CD4-positive, alpha-beta T cell (primary cell): Measurements from ENCODE around the gene DOLK. TPM values are rescaled to one million over a fixed set of nuclear protein-coding genes. Genes with fewer than 3 reads are reported as not detected.

Source experiments
- ATAC-seq: fragments of 200-7000 bp; cut with Tn5 transposase; one replicate; pipeline ENCODE4 v1.10.0; 2022; ENCODE audit warnings: mild to moderate bottlenecking; ENCODE audit not compliant: poor library complexity
- CTCF ChIA-PET: fragments of 350-600 bp; sonication (Branson Sonifier 250); formaldehyde crosslinking; loops from one replicate; lab custom pipeline; 2021; ENCODE audit warnings: antibody characterized with exemption, inconsistent platforms; lab: Charles Lee
- POLR2A ChIA-PET: fragments of 350-600 bp; sonication (Branson Sonifier 250); formaldehyde crosslinking; loops from one replicate; lab custom pipeline; 2021; ENCODE audit warnings: antibody characterized with exemption, inconsistent platforms; lab: Charles Lee
- DNase-seq, 14 experiments: peaks; one replicate each; pipeline ENCODE4 v3.0.0-alpha.2; 2013 to 2020; ENCODE audit warnings: mixed read lengths in 2 of 14
- H3K27ac ChIP-seq, 2 donors: one replicate each; pipeline versions ENCODE4 v1.5.1 to v1.7.0; 2013; ENCODE audit warnings: low read length in 2 of 2, low read depth in 1 of 2, mild to moderate bottlenecking in 1 of 2
- H3K27me3 ChIP-seq, 2 experiments: 1 replicate in 1 of 2; 2 replicates in 1 of 2; pipeline versions ENCODE4 v1.6.1 to v1.7.0; 2013; ENCODE audit warnings: low read length in 2 of 2, control low read depth in 1 of 2, mild to moderate bottlenecking in 1 of 2, moderate library complexity in 1 of 2; ENCODE audit not compliant: insufficient read depth in 2 of 2, control insufficient read depth in 1 of 2
- H3K36me3 ChIP-seq: one replicate; pipeline ENCODE4 v1.6.1; 2013; ENCODE audit warnings: low read length, control low read depth; ENCODE audit not compliant: insufficient read depth
- H3K4me1 ChIP-seq: one replicate; pipeline ENCODE4 v1.6.1; 2013; ENCODE audit warnings: low read length, control low read depth; ENCODE audit not compliant: insufficient read depth
- H3K4me3 ChIP-seq: one replicate; pipeline ENCODE4 v1.5.1; 2013; ENCODE audit warnings: mild to moderate bottlenecking, low read length, moderate library complexity
- H3K9me3 ChIP-seq, 2 experiments: 1 replicate in 1 of 2; 2 replicates in 1 of 2; pipeline versions ENCODE4 v1.6.1 to v1.7.0; 2013; ENCODE audit warnings: low read length in 2 of 2, mild to moderate bottlenecking in 2 of 2, control low read depth in 1 of 2, moderate library complexity in 1 of 2; ENCODE audit not compliant: control insufficient read depth in 1 of 2, insufficient read depth in 1 of 2
- H3K27ac Mint-ChIP-seq: one replicate; pipeline ENCODE4 v1.8.0; 2020; ENCODE audit warnings: mixed read lengths
- H3K27me3 Mint-ChIP-seq: one replicate; pipeline ENCODE4 v1.8.0; 2021; ENCODE audit warnings: mixed read lengths
- H3K36me3 Mint-ChIP-seq: one replicate; pipeline ENCODE4 v1.8.0; 2021; ENCODE audit warnings: low read depth, mixed read lengths
- H3K4me1 Mint-ChIP-seq: one replicate; pipeline ENCODE4 v1.8.0; 2021; ENCODE audit warnings: low read depth, mixed read lengths
- H3K4me3 Mint-ChIP-seq: one replicate; pipeline ENCODE4 v1.8.0; 2020; ENCODE audit warnings: mild to moderate bottlenecking, mixed read lengths
- H3K9me3 Mint-ChIP-seq: one replicate; pipeline ENCODE4 v1.8.0; 2020; ENCODE audit warnings: mixed read lengths
- intact Hi-C, 2 experiments: fragments of 100-400 bp; cut with DNase I in 1 of 2; cut with micrococcal nuclease in 1 of 2; formaldehyde crosslinking; loops; one replicate each; pipeline versions ENCODE4 v1.15.1 to v1.9.0; 2023 to 2025; cut with DNase I, micrococcal nuclease
- total RNA-seq, 174 experiments: library from RNA in 2 of 174; stranded (reverse) in 2 of 174; gene quantifications; one replicate each; pipeline ENCODE4 v1.2.3 and lab custom pipeline; 2021 to 2026
- TF ChIP-seq, protein P1 (sequence below): fragments of 200-600 bp; IDR thresholded peaks from one replicate; pipeline ENCODE4 v1.8.0; 2022; ENCODE audit warnings: antibody characterized with exemption, mild to moderate bottlenecking

Gene DOLK
- total RNA-seq, 2 experiments from 2014 or later: 7.4 to 7.8 TPM

DNA sequence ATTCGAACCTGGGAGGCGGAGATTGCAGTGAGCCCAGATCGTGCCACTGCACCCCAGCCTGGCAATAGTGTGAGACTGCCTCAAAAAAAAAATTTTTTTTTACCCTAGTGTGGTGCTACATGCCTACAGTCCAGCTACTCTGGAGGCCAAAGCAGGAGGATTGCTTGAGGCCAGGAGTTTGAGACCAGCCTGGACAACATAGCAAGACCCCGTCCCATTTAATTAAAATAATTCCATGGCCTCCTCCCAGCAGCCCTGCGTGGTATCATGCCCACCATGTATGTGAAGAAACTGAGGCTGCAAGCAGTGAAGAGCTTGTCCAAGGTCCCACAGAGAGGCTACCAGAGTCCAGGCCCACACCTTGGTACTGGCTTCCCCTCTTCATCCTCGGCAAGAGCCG, 46.0 kb downstream of the DOLK start:
- Mint-ChIP-seq H3K4me3 (no peak overlapping the region), H3K9me3 (no peaks in the 10 kb centered on the region), H3K36me3 (peaks cover 34% of the 10 kb centered on the region), H3K4me1 (peaks cover 74% of the 10 kb centered on the region), H3K27me3 (no peaks in the 10 kb centered on the region), H3K27ac (peak overlapping the region; percentile 95)
- peaks cover 87% of the 10 kb centered on the region for H3K4me1 ChIP-seq
- peak overlapping the region; percentile 95 to 96 for H3K27ac ChIP-seq
- intact Hi-C loops: no loop called here
- H3K27me3 ChIP-seq: no peaks in the 10 kb centered on the region
- DNase-seq: no peak
- peaks cover 14% of the 10 kb centered on the region for H3K36me3 ChIP-seq
- ATAC-seq: no peak
- no peak overlapping the region for H3K4me3 ChIP-seq
- ChIA-PET CTCF (no interaction called here), POLR2A (interaction anchor here (0.9 to 4.3 kb wide), 7 partner anchors 7 to 396 kb away, joined by 3 to 35 read pairs (median 5); partner anchors contain the start of genes KYAT1 and LRRC8A)
- H3K9me3 ChIP-seq: no peaks in the 10 kb centered on the region
- TF ChIP-seq, protein P1, sequence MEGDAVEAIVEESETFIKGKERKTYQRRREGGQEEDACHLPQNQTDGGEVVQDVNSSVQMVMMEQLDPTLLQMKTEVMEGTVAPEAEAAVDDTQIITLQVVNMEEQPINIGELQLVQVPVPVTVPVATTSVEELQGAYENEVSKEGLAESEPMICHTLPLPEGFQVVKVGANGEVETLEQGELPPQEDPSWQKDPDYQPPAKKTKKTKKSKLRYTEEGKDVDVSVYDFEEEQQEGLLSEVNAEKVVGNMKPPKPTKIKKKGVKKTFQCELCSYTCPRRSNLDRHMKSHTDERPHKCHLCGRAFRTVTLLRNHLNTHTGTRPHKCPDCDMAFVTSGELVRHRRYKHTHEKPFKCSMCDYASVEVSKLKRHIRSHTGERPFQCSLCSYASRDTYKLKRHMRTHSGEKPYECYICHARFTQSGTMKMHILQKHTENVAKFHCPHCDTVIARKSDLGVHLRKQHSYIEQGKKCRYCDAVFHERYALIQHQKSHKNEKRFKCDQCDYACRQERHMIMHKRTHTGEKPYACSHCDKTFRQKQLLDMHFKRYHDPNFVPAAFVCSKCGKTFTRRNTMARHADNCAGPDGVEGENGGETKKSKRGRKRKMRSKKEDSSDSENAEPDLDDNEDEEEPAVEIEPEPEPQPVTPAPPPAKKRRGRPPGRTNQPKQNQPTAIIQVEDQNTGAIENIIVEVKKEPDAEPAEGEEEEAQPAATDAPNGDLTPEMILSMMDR: no peak

GRCh38 chr9:128899566-128900322, 47.7 kb downstream of the DOLK start:
- no peaks in the 10 kb centered on the region for H3K27me3 ChIP-seq
- H3K36me3 Mint-ChIP-seq: peaks cover 44% of the 10 kb centered on the region
- DNase-seq (peak in 5 of 14 experiments; percentile 13 to 68 (median 52)), ATAC-seq (no peak)
- peak overlapping the region; percentile 69 to 86 for H3K27ac ChIP-seq
- H3K4me1 Mint-ChIP-seq: peaks cover 86% of the 10 kb centered on the region
- CTCF ChIA-PET: interaction anchor here (0.6 to 1.0 kb wide), 2 partner anchors 18 to 248 kb away, joined by 4 to 5 read pairs; partner anchors contain the start of genes KYAT1 and LRRC8A
- peaks cover 30% of the 10 kb centered on the region for H3K36me3 ChIP-seq
- intact Hi-C loops: no loop called here
- peak overlapping the region; percentile 95 for H3K27ac Mint-ChIP-seq
- peak overlapping the region; percentile 77 for H3K4me3 Mint-ChIP-seq
- no peaks in the 10 kb centered on the region for H3K27me3 Mint-ChIP-seq
- peaks cover 90% of the 10 kb centered on the region for H3K4me1 ChIP-seq
- H3K9me3 Mint-ChIP-seq: no peaks in the 10 kb centered on the region
- POLR2A ChIA-PET: interaction anchor here (1.7 to 4.3 kb wide), 2 partner anchors 18 to 23 kb away, joined by 4 to 35 read pairs; partner anchors contain the start of genes KYAT1 and LRRC8A
- TF ChIP-seq, protein P1: no peak
- no peaks in the 10 kb centered on the region for H3K9me3 ChIP-seq
- peak overlapping the region; percentile 1 for H3K4me3 ChIP-seq

- Mint-ChIP-seq H3K9me3 (no peaks in the 10 kb centered on the region), H3K4me1 (peaks cover 90% of the 10 kb centered on the region), H3K4me3 (peak overlapping the region; percentile 77), H3K27me3 (no peaks in the 10 kb centered on the region), H3K27ac (peak overlapping the region; percentile 95), H3K36me3 (peaks cover 46% of the 10 kb centered on the region)
- TF ChIP-seq, protein P1: no peak
- H3K27me3 ChIP-seq: no peaks in the 10 kb centered on the region
- CTCF ChIA-PET: interaction anchor here (1.2 to 1.4 kb wide), 2 partner anchors 29 to 81 kb away, joined by 3 to 4 read pairs; partner anchors contain the start of gene ENDOG
- no peak overlapping the region for H3K4me3 ChIP-seq
- POLR2A ChIA-PET: interaction anchor here (1.4 kb wide), 1 partner anchor 17 kb away, joined by 4 read pairs; the partner anchor contains the start of genes KYAT1 and LRRC8A
- intact Hi-C loops: no loop called here
- H3K36me3 ChIP-seq: peaks cover 30% of the 10 kb centered on the region
- H3K9me3 ChIP-seq: no peaks in the 10 kb centered on the region
- H3K4me1 ChIP-seq: peaks cover 91% of the 10 kb centered on the region
- DNase-seq: no peak
- ATAC-seq: no peak
- H3K27ac ChIP-seq: peak overlapping the region; percentile 69 to 86
Measured at GRCh38 chr9:128898845-128899565, 48.4 kb downstream of the DOLK start.
